Stromal cell of bone marrow (primary cell): ENCODE data around the gene TUBB4B.

Experiments used
- DNase-seq: peaks from one replicate; pipeline ENCODE4 v3.0.0-alpha.2; 2012; ENCODE audit warnings: low read depth

Gene TUBB4B

GRCh38 chr9:137226338-137227053 is 14.6 kb upstream of the TUBB4B start:
- no peak for DNase-seq

GRCh38 chr9:137227054-137227852 is 13.8 kb upstream of the TUBB4B start, which contains the start of gene RNF224:
TSS of gene RNF224 (plus strand) at chr9:137227502. CDS start at chr9:137228336, 834 bp downstream.
- no peak for DNase-seq

GRCh38 chr9:137227853-137228505 is 13.1 kb upstream of the TUBB4B start:
- no peak for DNase-seq

GRCh38 chr9:137228506-137228967 is 12.6 kb upstream of the TUBB4B start:
- no peak for DNase-seq

- no peak for DNase-seq
Measured at GRCh38 chr9:137228968-137229896, 11.9 kb upstream of the TUBB4B start.

- no peak for DNase-seq
Measured at GRCh38 chr9:137229903-137230704, 11.0 kb upstream of the TUBB4B start.

GRCh38 chr9:137230705-137231371 is 10.2 kb upstream of the TUBB4B start, which contains the start of gene SLC34A3:
TSS of gene SLC34A3 (plus strand) at chr9:137230901. CDS start at chr9:137231703, 802 bp downstream.
- no peak for DNase-seq

GRCh38 chr9:137231372-137232039 is 9.6 kb upstream of the TUBB4B start:
- no peak for DNase-seq

GRCh38 chr9:137232101-137232500 is 9.0 kb upstream of the TUBB4B start:
- DNase-seq: no peak

GRCh38 chr9:137232510-137232909 is 8.6 kb upstream of the TUBB4B start:
- no peak for DNase-seq

- DNase-seq: no peak
Measured at GRCh38 chr9:137233143-137233980, 7.7 kb upstream of the TUBB4B start.

- DNase-seq: no peak
Measured at GRCh38 chr9:137234055-137234697, 6.9 kb upstream of the TUBB4B start.

GRCh38 chr9:137234758-137235423 is 6.2 kb upstream of the TUBB4B start:
- no peak for DNase-seq

GRCh38 chr9:137235424-137236237 is 5.5 kb upstream of the TUBB4B start:
- DNase-seq: no peak

- peak; percentile 40 for DNase-seq
Measured at GRCh38 chr9:137236238-137236935, 4.7 kb upstream of the TUBB4B start.

GRCh38 chr9:137236936-137237421 is 4.1 kb upstream of the TUBB4B start:
- no peak for DNase-seq
